ENCODE results near the gene XRCC1. TPM values are rescaled to one million over a fixed set of nuclear protein-coding genes. Genes with fewer than 3 reads are reported as not detected.
A peak's percentile ranks its signal among the peaks of the same experiment; 100 is the strongest.
"Not testable (repeated sequence)": the region's sequence is repeated elsewhere in the genome, so short reads cannot be mapped to it uniquely, and the experiment has no call there.

Gene XRCC1
- total RNA-seq, 2 experiments from 2014 or later, result 46.5 to 48.4 TPM

DNA sequence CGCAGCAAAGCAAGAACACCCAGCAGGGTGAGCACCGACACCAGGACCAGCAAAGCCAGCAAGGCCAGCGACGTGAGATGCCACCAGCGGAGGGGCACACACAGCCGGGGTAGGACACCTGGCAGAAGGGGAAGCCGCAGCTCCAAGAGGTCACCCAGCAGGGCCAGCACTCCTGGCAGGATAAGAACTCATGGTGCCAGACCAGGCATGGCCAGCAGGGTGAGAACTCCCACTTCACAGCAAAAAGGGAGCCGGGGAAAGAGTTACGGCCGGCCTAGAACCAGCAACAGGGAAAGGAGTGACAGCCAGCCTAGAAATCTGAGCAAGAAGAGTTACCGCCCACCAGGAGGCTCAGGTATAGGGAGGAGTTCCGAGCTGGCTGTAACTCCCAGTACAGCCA lies 37.0 kb upstream of the XRCC1 start:
- ATAC-seq, result no peak
- no peak for DNase-seq
- no peaks in the 10 kb centered on the region for H3K27me3 Mint-ChIP-seq (ENCODE audit: low read depth)
- H3K4me1 Mint-ChIP-seq (ENCODE audit: low read depth), result no peaks in the 10 kb centered on the region
- no peaks in the 10 kb centered on the region for H3K9me3 Mint-ChIP-seq (ENCODE audit: insufficient read depth)
- ChIA-PET POLR2A (no interaction called here), CTCF (no interaction called here)
- H3K4me3 Mint-ChIP-seq, result no peak overlapping the region
- H3K36me3 Mint-ChIP-seq (ENCODE audit: low read depth), result peaks cover 15% of the 10 kb centered on the region
- H3K27ac Mint-ChIP-seq, result no peak overlapping the region

- ATAC-seq (no peak), DNase-seq (no peak)
- H3K27me3 Mint-ChIP-seq (ENCODE audit: low read depth), result no peaks in the 10 kb centered on the region
- H3K36me3 Mint-ChIP-seq (ENCODE audit: low read depth), result peaks cover 17% of the 10 kb centered on the region
- peaks cover 5% of the 10 kb centered on the region for H3K4me1 Mint-ChIP-seq (ENCODE audit: low read depth)
- H3K4me3 Mint-ChIP-seq, result no peak within 1 kb of the TSS
- ChIA-PET CTCF (no interaction called here), POLR2A (no interaction called here)
- peak within 1 kb of the TSS; percentile 52 for H3K27ac Mint-ChIP-seq
- no peaks in the 10 kb centered on the region for H3K9me3 Mint-ChIP-seq (ENCODE audit: insufficient read depth)
Observed at GRCh38 chr19:43611788-43612187, 36.5 kb upstream of the XRCC1 start, which contains the start of gene SRRM5. TSS of gene SRRM5 (plus strand) at chr19:43612088. CDS start at chr19:43612122, 34 bp downstream.

DNA sequence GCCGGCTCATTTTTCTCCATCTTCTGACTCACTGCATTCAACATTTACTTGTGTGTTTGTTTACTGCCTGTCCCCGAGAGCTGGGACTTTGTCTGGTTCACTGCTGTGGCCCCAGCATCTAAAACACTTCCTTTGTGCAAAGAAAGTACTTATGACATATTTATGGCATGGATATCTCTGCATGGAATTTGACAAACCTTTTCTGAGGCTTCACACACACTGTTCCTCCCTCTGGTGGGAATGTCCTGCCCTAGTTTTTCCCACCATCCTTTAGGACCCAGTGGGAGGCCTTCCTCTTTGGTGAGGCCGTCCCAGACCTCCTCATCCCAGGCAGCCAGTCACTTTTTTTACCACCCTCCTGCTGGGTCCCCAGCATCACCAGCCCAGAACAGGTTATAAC lies 35.2 kb upstream of the XRCC1 start:
- Mint-ChIP-seq H3K27me3 (ENCODE audit: low read depth) (no peaks in the 10 kb centered on the region), H3K9me3 (ENCODE audit: insufficient read depth) (no peaks in the 10 kb centered on the region), H3K4me1 (ENCODE audit: low read depth) (peaks cover 5% of the 10 kb centered on the region), H3K36me3 (ENCODE audit: low read depth) (peaks cover 17% of the 10 kb centered on the region), H3K27ac (peak overlapping the region; percentile 52), H3K4me3 (no peak overlapping the region)
- POLR2A ChIA-PET, result no interaction called here
- DNase-seq (no peak), ATAC-seq (no peak)
- CTCF ChIA-PET, result no interaction called here

GRCh38 chr19:43609872-43610271 lies 34.5 kb upstream of the XRCC1 start:
- Mint-ChIP-seq H3K27me3 (ENCODE audit: low read depth) (no peaks in the 10 kb centered on the region), H3K27ac (no peak overlapping the region), H3K4me1 (ENCODE audit: low read depth) (peaks cover 5% of the 10 kb centered on the region), H3K9me3 (ENCODE audit: insufficient read depth) (no peaks in the 10 kb centered on the region), H3K36me3 (ENCODE audit: low read depth) (peaks cover 17% of the 10 kb centered on the region), H3K4me3 (no peak overlapping the region)
- no peak for DNase-seq
- ATAC-seq, result no peak
- POLR2A ChIA-PET, result no interaction called here
- CTCF ChIA-PET, result no interaction called here

DNA sequence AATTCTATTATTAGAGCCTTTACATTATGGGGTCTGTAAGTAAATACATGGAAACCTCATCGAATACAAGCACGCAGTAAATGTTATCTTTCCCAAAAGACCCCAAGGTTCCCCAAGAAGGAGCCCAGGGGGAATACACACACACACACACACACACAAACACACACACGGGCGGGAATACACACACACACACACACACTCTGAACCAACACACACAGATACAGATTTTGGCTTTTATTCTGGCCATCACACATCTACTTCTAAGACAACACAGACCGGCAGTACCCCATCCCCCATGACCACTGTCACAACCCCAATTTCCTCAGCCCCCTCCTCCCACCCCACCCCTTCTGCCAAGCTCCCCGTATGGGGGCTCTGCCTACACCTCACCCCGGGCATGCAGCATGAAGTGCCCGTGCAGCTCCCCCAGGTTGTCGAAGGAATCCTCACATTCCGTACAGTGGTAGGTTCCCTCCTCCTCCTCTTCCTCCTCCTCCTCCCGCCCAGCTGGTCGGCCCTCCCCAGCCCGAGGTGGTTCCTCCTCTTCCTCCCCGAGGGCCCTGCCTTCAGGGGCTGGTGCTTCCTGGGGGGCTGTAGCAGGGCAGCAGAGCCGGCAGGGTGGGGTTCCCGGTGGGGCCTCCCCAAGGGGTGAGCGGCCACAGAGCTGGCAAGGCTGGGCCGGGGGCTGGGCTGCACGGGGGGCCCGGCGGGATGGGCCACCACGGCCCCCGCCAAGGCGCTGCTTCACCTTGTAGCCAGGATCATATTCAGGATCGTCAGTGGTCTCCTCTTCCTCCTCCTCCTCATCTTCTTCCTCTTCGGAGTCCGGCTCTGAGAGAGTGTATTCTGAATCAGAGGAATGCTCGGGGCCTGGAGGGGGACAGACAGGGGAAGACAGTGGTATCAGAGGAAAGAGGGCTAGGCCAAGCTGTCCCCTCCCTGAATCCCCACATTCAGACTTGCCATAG lies 32.2 kb upstream of the XRCC1 start:
- ATAC-seq, result no peak
- CTCF ChIA-PET, result interaction anchor here (1.4 to 1.5 kb wide), 2 partner anchors 13 to 159 kb away, joined by 4 read pairs; no protein-coding TSS in a partner anchor
- Mint-ChIP-seq H3K9me3 (ENCODE audit: insufficient read depth) (no peaks in the 10 kb centered on the region), H3K36me3 (ENCODE audit: low read depth) (peaks cover 16% of the 10 kb centered on the region), H3K27me3 (ENCODE audit: low read depth) (no peaks in the 10 kb centered on the region), H3K4me1 (ENCODE audit: low read depth) (peaks cover 9% of the 10 kb centered on the region), H3K4me3 (no peak overlapping the region), H3K27ac (peak overlapping the region; percentile 60)
- POLR2A ChIA-PET, result interaction anchor here (2.3 kb wide), 1 partner anchor 10 kb away, joined by 6 read pairs; no protein-coding TSS in a partner anchor
- DNase-seq, result no peak

- DNase-seq (no peak), ATAC-seq (no peak)
- Mint-ChIP-seq H3K4me3 (no peak overlapping the region), H3K4me1 (ENCODE audit: low read depth) (peaks cover 9% of the 10 kb centered on the region), H3K27me3 (ENCODE audit: low read depth) (no peaks in the 10 kb centered on the region), H3K9me3 (ENCODE audit: insufficient read depth) (no peaks in the 10 kb centered on the region), H3K36me3 (ENCODE audit: low read depth) (peaks cover 11% of the 10 kb centered on the region), H3K27ac (peak overlapping the region; percentile 60)
- ChIA-PET CTCF (interaction anchor here (1.4 to 1.7 kb wide), 4 partner anchors 10 to 160 kb away, joined by 4 to 6 read pairs (median 4); partner anchors contain the start of gene ZNF576), POLR2A (interaction anchor here (2.3 kb wide), 1 partner anchor 9 kb away, joined by 6 read pairs; no protein-coding TSS in a partner anchor)
Observed at GRCh38 chr19:43606569-43607229, 31.4 kb upstream of the XRCC1 start.

- ChIA-PET POLR2A (interaction anchor here (2.3 kb wide), 1 partner anchor 9 kb away, joined by 6 read pairs; no protein-coding TSS in a partner anchor), CTCF (interaction anchor here (1.4 to 1.7 kb wide), 4 partner anchors 9 to 160 kb away, joined by 4 to 6 read pairs (median 4); partner anchors contain the start of gene ZNF576)
- no peaks in the 10 kb centered on the region for H3K27me3 Mint-ChIP-seq (ENCODE audit: low read depth)
- peaks cover 9% of the 10 kb centered on the region for H3K4me1 Mint-ChIP-seq (ENCODE audit: low read depth)
- H3K36me3 Mint-ChIP-seq (ENCODE audit: low read depth), result peaks cover 15% of the 10 kb centered on the region
- H3K4me3 Mint-ChIP-seq, result no peak overlapping the region
- DNase-seq (no peak), ATAC-seq (no peak)
- no peak overlapping the region for H3K27ac Mint-ChIP-seq
- no peaks in the 10 kb centered on the region for H3K9me3 Mint-ChIP-seq (ENCODE audit: insufficient read depth)
Observed at GRCh38 chr19:43605875-43606568, 30.7 kb upstream of the XRCC1 start.

DNA sequence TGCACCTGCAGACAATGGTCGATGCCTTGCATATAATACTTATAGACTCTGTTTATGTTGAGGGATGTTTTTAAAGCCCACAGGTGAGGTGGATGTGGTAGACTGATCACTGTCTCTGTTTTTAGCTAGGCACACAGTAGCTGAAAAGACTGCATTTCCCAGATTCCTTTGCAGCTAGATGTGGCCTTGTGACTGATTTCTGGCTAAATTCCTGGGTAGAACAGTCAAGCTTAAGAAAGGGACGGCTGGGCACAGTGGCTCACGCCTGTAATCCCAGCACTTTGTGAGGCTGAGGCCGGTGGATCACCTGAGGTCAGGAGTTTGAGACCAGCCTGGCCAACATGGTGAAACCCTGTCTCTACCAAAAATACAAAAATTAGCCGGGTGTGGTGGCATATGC lies 25.0 kb upstream of the XRCC1 start:
- H3K27ac Mint-ChIP-seq; ATAC-seq; H3K4me3 Mint-ChIP-seq; DNase-seq; H3K27me3 Mint-ChIP-seq (ENCODE audit: low read depth); H3K9me3 Mint-ChIP-seq (ENCODE audit: insufficient read depth): not testable (repeated sequence)
- POLR2A ChIA-PET, result interaction anchor here (0.9 kb wide), 1 partner anchor 25 kb away, joined by 4 read pairs; the partner anchor contains the start of gene XRCC1
- peaks cover 22% of the 10 kb centered on the region for H3K36me3 Mint-ChIP-seq (ENCODE audit: low read depth)
- CTCF ChIA-PET, result interaction anchor here (1.5 kb wide), 1 partner anchor 45 kb away, joined by 10 read pairs; no protein-coding TSS in a partner anchor
- H3K4me1 Mint-ChIP-seq (ENCODE audit: low read depth), result peaks cover 32% of the 10 kb centered on the region

GRCh38 chr19:43599635-43600295 lies 24.4 kb upstream of the XRCC1 start:
- H3K27me3 Mint-ChIP-seq (ENCODE audit: low read depth), result no peaks in the 10 kb centered on the region
- no peaks in the 10 kb centered on the region for H3K9me3 Mint-ChIP-seq (ENCODE audit: insufficient read depth)
- H3K36me3 Mint-ChIP-seq (ENCODE audit: low read depth), result peaks cover 22% of the 10 kb centered on the region
- DNase-seq, result no peak
- H3K4me3 Mint-ChIP-seq, result no peak overlapping the region
- no peak overlapping the region for H3K27ac Mint-ChIP-seq
- peaks cover 33% of the 10 kb centered on the region for H3K4me1 Mint-ChIP-seq (ENCODE audit: low read depth)
- CTCF ChIA-PET, result interaction anchor here (1.5 kb wide), 1 partner anchor 45 kb away, joined by 10 read pairs; no protein-coding TSS in a partner anchor
- ATAC-seq, result no peak
- POLR2A ChIA-PET, result interaction anchor here (0.9 kb wide), 1 partner anchor 25 kb away, joined by 4 read pairs; the partner anchor contains the start of gene XRCC1

DNA sequence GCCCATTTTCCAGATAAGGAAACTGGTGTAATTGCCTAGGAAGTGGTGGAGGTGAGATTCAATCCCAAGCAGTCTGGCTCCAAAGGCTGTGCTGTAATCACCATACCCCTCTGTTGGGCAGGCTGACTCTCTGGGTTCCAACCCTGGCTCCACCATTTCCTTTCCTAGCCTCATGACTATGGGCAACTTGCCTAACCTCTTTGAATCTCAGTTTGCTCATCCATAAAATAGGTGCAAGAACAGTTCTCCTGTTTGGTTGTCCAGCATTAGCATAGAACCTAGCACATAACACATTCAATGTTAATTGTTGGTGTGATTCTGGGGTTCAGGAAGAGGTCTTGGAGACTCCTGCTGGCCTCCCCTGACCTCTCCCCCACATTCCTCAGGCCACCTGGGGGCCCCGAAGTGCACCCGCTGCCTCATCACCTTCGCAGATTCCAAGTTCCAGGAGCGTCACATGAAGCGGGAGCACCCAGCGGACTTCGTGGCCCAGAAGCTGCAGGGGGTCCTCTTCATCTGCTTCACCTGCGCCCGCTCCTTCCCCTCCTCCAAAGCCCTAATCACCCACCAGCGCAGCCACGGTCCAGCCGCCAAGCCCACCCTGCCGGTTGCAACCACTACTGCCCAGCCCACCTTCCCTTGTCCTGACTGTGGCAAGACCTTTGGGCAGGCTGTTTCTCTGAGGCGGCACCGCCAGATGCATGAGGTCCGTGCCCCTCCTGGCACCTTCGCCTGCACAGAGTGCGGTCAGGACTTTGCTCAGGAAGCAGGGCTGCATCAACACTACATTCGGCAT lies 23.3 kb upstream of the XRCC1 start:
- peaks cover 36% of the 10 kb centered on the region for H3K4me1 Mint-ChIP-seq (ENCODE audit: low read depth)
- no peak overlapping the region for H3K27ac Mint-ChIP-seq
- no peaks in the 10 kb centered on the region for H3K9me3 Mint-ChIP-seq (ENCODE audit: insufficient read depth)
- no peak overlapping the region for H3K4me3 Mint-ChIP-seq
- ChIA-PET POLR2A (no interaction called here), CTCF (interaction anchor here (5.6 to 6.7 kb wide), 3 partner anchors 15 to 41 kb away, joined by 67 to 239 read pairs (median 88); partner anchors contain the start of genes PINLYP and XRCC1)
- peaks cover 25% of the 10 kb centered on the region for H3K36me3 Mint-ChIP-seq (ENCODE audit: low read depth)
- no peaks in the 10 kb centered on the region for H3K27me3 Mint-ChIP-seq (ENCODE audit: low read depth)
- DNase-seq (no peak), ATAC-seq (no peak)

Data from activated CD8-positive, alpha-beta T cell treated with anti-CD3 and anti-CD28 coated beads, Interleukin-2, amount 10 ng/mL, durations not matched to agents 7 days and 5 days (primary cell).